Fibroblast of the aortic adventitia (primary cell): ENCODE data around the gene ABHD1. TPM values are rescaled to one million over a fixed set of nuclear protein-coding genes. Genes with fewer than 3 reads are reported as not detected.
A peak's percentile ranks its signal among the peaks of the same experiment; 100 is the strongest.
"Not testable (repeated sequence)": the region's sequence is repeated elsewhere in the genome, so short reads cannot be mapped to it uniquely, and the experiment has no call there.

Experiments used
- DNase-seq: peaks from one replicate; pipeline ENCODE4 v3.0.0-alpha.2; 2010; ENCODE audit warnings: low read depth
- H3K4me3 ChIP-seq: 2 replicates; pipeline ENCODE4 v1.5.1; 2011; ENCODE audit warnings: low read depth, mild to moderate bottlenecking, control low read depth, low read length, moderate library complexity
- CTCF ChIP-seq: IDR thresholded peaks from 2 replicates; pipeline ENCODE4 v1.5.1; 2011; ENCODE audit warnings: mild to moderate bottlenecking, low read length, control low read depth, inconsistent platforms; ENCODE audit not compliant: insufficient read depth
- total RNA-seq: library from RNA; depleted of rRNA; stranded (reverse); fragments of >200 nt; gene quantifications from 2 replicates; pipeline ENCODE4 v1.2.3, GENCODE V29; 2012; ENCODE audit warnings: low replicate concordance

ABHD1 gene
- total RNA-seq, 1 donor = 0.09 TPM

GRCh38 chr2:27162151-27163121, 38.8 kb downstream of the ABHD1 start:
- DNase-seq = peak; percentile 22
- H3K4me3 ChIP-seq = no peak overlapping the region
- no peak for TF ChIP-seq CTCF

GRCh38 chr2:27164960-27165763, 41.5 kb downstream of the ABHD1 start:
- no peak for DNase-seq
- H3K4me3 ChIP-seq = no peak overlapping the region
- no peak for TF ChIP-seq CTCF

- no peak for TF ChIP-seq CTCF
- DNase-seq = no peak
- no peak overlapping the region for H3K4me3 ChIP-seq
These were observed 47.1 kb downstream of the ABHD1 start for GRCh38 chr2:27170581-27171337.

GRCh38 chr2:27171351-27171848, 47.8 kb downstream of the ABHD1 start:
- no peak overlapping the region for H3K4me3 ChIP-seq
- TF ChIP-seq CTCF = no peak
- no peak for DNase-seq

- no peak overlapping the region for H3K4me3 ChIP-seq
- TF ChIP-seq CTCF = no peak
- no peak for DNase-seq
These were observed 51.0 kb downstream of the ABHD1 start for GRCh38 chr2:27174638-27175037.

GRCh38 chr2:27175330-27175729, 51.7 kb downstream of the ABHD1 start:
- H3K4me3 ChIP-seq = no peak overlapping the region
- no peak for TF ChIP-seq CTCF
- peak; percentile 48 for DNase-seq

GRCh38 chr2:27175781-27176180, 52.2 kb downstream of the ABHD1 start:
- not testable (repeated sequence) for DNase-seq, H3K4me3 ChIP-seq
